Measurements from ENCODE around the gene LRRC15.

GRCh38 chr3:194395778-194396538 lies 26.4 kb upstream of the LRRC15 start:
- TF ChIP-seq CTCF (IDR thresholded peaks at IDR 0.05; ENCODE audit: low read length): no peak
- TF ChIP-seq EZH2 (IDR thresholded peaks at IDR 0.05; ENCODE audit: borderline replicate concordance, low read length): no peak

All from OCI-LY1 (cell line).